HT-29 (cell line): ENCODE measurements around the gene NEK1. TPM values are rescaled to one million over a fixed set of nuclear protein-coding genes. Genes with fewer than 3 reads are reported as not detected.
A peak's percentile ranks its signal among the peaks of the same experiment; 100 is the strongest.

ENCODE experiments used
- DNase-seq: peaks from one replicate; pipeline ENCODE4 v3.0.0-alpha.2; 2015; ENCODE audit warnings: low spot score
- total RNA-seq: library from RNA; depleted of rRNA; stranded (reverse); fragments of >200 nt; shearing (Covaris generic); gene quantifications from 2 replicates; pipeline ENCODE4 v1.2.3, GENCODE V29; 2014; rRNA removed

Gene NEK1, protein sequence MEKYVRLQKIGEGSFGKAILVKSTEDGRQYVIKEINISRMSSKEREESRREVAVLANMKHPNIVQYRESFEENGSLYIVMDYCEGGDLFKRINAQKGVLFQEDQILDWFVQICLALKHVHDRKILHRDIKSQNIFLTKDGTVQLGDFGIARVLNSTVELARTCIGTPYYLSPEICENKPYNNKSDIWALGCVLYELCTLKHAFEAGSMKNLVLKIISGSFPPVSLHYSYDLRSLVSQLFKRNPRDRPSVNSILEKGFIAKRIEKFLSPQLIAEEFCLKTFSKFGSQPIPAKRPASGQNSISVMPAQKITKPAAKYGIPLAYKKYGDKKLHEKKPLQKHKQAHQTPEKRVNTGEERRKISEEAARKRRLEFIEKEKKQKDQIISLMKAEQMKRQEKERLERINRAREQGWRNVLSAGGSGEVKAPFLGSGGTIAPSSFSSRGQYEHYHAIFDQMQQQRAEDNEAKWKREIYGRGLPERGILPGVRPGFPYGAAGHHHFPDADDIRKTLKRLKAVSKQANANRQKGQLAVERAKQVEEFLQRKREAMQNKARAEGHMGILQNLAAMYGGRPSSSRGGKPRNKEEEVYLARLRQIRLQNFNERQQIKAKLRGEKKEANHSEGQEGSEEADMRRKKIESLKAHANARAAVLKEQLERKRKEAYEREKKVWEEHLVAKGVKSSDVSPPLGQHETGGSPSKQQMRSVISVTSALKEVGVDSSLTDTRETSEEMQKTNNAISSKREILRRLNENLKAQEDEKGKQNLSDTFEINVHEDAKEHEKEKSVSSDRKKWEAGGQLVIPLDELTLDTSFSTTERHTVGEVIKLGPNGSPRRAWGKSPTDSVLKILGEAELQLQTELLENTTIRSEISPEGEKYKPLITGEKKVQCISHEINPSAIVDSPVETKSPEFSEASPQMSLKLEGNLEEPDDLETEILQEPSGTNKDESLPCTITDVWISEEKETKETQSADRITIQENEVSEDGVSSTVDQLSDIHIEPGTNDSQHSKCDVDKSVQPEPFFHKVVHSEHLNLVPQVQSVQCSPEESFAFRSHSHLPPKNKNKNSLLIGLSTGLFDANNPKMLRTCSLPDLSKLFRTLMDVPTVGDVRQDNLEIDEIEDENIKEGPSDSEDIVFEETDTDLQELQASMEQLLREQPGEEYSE (N-terminal part only)
- 0.55 and 1.4 TPM in 2 replicates for total RNA-seq

DNA sequence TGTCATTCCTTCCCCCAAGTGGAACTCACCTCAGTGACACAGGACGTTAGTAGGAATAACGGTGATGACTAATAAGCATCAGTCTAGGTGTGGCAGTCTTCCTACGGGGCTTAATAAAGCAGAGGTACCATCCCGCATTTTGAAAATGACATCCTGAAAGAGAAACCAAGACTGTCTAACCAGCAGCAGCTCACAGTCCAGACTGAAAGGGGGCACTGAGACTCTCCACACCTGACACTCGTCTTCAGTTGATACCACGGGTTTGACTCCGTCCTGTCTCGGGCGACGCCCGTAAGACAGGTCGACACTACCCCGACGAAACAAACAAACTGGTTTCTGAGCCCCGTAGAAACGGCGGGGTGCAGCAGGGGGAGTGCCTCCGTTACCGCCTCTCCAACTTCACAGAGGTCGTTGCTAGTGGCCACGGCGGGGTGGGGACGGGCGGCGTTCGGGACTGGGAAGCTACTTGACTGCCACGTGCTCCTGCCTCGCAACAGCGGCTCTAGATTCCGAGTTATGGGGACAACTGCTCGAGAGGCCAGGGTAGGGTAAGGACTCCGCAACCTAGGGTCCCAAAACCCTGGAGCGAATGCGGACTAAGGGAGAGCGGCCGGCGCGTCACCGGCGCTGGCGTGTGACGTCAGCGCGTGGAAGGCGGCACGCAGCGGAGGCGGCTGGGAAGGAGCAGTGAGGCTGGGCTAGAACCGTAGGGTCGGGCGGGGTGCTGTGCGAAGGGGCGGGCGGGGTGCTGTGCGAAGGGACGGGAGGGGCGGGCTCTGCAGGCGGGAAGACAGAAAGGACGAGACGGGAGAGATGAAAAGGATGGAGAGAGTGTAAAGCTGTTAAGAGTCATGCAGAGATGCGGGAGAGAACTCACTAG is at the start of gene NEK1:
TSS of gene NEK1 (minus strand) at position 593 of the 880 bp plus-strand sequence. CDS start 9,953 bp downstream, outside the sequence.
- peak; percentile 81 for DNase-seq

DNA sequence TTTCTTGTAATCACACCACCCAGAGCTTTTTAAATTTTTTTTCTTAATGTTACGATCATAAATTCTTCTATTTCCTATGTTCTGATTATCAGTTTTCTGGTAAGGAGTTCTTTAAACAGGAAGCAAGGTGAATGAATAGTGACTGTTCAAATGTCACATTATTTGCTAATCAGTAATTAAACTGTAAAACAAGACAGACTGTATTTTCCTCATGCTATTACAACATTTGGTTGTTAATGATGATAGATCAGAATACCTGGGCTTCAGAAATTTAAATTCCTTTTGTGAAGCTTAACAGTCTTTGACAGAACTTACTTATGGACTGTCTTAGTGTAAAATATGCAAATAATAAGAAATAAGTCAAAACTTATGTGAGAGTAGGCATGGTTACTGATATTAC is 49.4 kb upstream of the NEK1 start:
- peak; percentile 55 for DNase-seq

DNA sequence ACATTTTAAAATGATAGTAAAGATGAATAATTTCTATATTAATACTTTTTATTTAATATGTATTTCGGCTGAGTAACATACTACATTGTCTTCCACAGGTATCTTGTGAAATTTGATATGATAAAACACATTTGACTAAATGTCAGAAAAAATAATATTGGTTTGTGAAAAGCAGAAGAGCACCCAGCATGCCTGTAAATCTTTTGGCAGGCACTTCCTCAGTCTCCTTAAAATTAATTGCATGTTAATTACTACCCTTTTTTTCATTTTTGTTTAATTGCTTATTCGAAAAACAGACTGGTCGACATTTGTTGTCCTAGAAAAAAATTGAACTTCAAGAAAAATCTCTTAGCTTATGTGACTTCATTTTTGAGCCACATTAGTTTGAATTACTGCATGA is 48.5 kb upstream of the NEK1 start:
- DNase-seq: peak; percentile 33

DNA sequence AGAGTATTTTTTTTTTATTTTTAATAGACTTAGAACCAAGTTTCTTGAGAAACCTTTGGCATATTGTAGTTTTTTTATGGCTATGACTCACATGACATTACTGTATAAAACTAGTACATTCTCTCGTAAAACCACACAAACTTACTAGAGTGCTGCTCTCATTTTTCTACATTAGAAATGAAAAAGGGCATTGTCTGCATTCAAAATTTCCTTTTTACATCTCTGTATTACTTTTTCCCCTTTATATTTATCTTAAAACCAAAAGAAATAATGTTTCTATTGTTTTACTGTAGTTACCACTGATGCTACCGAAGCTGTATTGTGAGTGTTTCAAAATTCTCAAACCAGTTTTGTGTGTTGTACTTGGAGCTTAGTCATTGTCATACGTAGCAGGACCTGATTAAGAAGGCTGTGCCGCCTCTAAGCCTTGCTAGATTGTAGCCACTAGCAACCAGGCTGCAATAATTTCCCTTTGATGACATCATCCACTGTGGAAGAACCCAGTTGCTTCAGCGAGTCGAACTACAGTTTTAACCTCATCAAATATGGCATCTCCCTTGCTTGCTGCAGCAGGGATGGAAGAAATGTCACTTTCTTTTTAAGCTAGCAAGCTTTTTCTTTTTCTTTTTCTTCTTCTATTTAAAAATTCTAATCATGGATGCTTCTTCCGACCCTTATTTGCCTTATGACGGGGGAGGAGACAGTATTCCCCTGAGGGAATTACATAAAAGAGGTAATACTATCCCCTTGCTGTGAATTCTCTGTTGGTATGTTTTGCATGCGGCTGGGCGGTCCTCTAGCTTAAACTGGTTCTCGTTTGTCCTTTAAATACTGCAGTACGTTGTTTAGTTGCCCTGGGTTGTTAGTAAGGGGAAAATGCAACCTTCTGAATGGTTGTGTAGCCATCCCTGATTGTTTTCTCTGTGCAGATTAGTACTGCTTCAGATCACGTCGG is 47.6 kb upstream of the NEK1 start:
- DNase-seq: peak; percentile 92

DNA sequence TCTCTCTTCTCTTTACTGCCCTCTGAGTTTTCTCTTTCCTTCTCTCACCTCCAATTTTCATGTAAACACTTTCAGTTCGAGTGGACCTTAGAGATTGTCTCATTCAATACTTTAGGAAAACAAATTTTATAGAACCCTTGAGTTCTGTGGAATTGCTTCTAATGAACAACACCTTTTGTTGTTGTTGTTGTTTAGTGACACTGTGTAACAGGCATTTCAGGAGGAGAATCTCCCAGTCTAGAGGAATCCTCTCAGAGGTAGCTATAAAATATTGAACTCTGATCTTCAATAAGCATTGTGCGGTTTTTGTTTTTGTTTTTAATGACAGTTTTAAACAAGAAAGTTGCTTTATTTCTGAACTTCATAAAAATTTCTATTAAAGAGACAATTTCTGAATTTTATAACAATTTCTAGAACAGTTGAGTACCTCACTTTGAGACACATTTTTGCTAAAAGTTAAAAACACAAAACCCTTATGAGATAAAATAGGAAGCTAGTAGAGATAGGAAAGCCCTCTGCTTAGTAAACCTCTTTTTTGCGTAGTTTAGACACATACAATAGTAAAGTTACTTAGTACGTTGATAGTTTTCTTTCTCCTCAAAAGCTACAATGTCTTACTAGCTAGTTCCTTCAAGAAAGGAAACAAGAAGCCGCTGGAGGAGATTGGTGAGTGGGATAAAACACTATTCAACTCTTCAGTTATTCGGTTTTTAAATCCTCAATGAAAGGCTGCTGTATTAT is 46.8 kb upstream of the NEK1 start:
- peak; percentile 47 for DNase-seq

DNA sequence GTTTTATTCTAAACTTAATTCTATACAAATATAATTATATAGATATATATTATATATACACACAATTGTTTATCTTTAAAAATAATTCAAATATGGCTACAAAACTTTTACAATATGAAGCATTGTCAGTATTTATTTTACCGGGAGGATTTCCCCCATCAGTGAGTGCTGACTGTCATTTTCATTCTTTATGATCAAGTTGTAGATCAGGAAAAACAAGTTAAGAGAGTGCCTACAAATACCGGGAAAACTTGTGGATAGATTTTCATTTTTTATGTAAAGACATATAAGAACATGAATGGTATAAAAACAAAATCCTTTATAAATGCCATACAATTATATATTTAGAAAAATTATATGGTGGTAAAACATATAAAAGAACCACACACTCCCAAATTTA is 45.8 kb upstream of the NEK1 start:
- peak; percentile 42 for DNase-seq

DNA sequence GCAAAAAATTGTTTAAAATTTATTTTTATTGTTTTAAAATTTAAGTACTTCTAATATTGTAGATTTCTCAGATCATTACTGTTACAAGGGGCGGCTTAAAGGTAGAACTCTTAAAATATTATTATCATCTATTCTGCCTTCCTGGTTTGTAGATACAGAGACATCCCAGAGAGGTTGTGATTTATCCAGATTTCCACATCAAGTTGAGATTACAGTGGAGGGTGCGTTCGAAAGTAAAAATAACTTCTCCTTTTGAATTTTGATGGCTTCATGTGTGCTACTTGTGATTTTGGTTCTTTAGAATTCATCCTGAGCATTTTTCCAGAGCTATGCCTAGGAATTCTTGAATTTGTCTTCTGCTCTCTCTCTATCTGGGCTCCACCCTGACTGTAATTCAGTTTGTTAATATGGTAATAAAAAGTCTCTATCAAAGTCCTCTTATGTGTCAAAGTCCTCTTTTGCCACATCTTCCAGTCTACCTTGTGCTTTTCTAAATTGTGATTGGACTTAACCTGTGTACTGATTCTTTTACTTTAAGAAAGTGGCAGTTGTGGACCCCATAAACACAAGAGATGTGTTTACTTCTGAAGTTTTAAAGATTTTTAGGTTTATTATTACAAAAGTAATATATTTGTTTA is 45.2 kb upstream of the NEK1 start:
- DNase-seq: peak; percentile 43

DNA sequence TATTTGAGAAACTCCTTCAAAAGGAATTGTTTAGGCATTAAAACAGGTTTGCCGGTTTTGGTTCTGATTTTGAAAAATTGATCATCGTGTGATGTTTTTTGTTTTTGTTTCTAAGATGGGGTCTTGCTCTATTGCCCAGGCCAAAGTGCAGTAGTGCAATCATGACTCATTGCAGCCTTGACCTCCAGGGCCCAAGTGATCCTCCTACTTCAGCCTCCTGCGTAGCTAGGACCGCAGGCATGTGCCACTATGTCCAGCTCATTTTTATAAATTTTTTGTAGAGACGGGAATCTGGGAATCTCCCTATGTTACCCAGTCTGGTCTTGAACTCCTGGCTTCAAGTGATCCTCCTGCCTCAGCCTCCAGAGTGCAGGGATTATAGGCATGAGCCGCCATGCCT is 43.0 kb upstream of the NEK1 start:
- no peak for DNase-seq

DNA sequence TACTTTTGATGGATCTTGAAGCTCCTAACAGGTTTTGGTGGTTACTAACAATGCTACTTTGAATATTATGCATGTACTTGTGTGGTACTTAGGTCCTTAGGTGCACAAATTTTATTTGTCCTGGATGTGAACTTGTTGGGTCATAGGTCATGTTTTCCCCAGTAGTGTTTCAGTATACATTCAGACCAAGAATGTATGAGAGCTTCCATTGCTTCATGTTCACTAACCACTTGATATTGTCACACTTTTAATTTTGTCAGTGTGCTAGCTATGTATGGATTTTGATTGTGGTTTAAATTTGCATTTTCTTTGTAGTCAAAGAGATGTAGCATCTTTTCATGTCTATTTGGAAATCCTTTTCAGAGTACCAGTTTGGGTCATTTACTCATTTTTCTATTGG is 40.2 kb upstream of the NEK1 start:
- DNase-seq: no peak

DNA sequence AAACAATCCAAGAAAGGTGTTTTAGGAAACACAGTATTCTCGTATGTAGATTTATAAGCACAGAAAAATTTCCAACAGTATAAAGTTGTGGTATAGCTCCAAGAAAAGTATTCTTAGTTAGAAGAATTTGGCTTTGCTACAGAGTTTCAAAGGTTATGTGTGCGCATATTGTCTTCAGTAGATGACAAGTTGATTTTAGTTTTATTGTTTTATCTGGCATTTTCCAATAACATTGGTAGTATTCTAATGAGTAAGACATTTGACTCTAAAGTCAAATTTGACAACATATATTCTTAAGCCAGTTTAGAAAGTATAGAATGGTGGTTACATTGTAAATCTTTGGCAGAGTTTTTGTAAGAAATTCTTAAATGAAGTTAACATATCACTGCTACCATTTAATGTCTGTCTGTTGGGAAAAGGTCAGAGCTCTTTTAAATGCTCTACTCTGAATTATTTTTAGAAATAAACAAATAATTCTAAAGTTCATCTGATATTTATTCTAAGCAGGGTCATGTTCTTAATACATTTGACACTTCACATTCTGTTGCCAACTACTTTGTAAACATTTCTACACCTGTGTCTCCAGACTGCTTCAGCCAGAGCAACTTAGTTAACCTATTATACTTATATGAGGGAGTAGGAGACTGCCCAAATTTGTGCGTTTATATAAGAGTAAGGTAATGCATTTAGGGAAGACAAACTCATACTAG is 38.0 kb upstream of the NEK1 start:
- DNase-seq: no peak

DNA sequence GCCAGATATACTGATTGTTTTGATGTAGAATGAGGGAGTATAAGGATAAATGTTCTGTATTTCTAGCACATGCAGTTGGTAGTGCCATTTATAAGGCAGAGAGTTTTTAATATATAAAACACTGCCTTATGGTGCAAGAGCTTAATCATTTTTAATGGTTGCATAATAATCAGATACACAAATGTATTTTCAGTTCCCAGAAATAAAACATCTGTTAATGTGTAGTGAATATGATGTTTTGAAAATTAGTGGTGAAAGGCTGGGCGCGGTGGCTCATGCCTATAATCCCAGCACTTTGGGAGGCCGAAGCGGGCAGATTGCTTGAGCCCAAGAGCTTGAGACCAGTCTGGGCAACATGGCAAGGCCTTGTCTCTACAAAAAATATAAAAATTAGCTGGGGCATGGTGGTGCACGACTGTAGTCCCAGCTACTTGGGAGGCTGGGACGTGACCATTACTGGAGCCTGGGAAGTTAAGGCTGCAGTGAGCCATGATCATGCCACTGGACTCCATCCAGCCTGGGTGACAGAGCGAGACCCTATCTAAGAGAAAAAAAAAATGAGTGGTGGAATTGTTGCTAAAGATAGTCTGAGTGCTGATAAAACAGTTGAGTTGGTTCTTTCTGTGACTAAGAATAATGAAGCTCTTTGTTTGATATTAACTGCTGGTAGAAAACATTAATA is 37.3 kb upstream of the NEK1 start:
- no peak for DNase-seq

DNA sequence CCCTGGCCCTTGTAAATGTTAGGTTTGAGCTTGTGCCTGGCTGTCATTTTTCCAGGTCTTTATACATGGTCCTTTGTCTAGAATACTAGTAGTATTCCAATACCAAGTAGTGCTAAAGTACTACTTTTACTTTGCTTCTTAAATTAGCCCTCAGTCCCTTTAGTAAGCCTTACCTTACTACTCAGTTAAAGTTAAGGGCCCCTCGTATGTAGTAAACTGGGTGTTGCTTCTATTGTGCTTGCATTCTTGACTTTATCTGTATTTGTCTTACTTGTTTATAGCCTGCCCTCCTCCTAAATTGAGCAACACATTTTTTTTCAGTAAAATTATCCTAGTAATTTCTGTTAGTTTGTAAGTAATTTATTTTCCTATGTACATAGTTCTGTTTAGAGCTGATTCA is 33.2 kb upstream of the NEK1 start:
- no peak for DNase-seq

DNA sequence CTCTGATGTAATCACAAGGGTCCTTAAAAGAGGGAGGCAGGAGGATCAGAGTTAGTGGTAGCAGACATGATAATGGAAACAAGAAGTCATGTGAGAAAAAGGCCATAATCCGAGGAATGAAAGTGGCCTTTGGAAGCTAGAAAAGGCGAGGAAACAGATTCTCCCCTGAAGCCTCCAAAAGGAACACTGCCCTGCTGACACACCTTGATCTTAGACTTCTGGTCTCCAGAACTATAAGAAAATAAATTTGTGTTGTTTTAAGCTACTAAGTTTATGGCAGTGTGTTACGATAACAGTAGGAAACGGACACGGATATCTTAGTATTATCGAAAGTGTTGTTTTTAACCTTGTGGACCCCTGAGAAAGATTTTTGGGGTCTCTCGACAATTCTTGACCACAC is 32.4 kb upstream of the NEK1 start:
- DNase-seq: no peak

DNA sequence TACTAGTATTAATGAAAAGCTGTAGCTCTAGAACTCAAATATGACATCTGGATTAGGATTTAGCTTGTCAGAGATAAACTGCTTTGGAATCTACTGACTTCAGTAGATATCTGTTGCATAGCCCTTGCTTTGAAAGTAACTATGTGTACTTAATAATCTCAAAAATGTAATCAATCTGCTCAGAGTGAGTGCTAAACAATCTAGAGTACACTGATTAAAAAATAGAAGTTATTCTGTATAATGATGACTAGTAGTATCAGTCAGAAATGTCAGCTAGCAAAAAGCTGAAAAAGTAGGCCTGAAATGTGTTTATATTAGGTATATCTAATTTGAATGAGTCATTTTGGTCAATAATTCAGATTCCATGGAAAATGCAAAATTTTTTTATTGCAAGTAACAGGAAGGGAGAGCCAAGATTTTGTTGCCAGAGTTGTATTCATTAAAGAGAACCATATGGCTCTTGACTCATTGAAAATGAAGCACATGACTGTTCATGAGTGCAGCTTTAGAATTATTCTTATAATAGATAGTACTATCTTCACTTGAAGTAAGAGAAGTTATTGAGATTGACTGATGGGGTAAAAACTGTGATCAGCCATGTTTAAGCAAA is 28.0 kb upstream of the NEK1 start:
- DNase-seq: no peak

DNA sequence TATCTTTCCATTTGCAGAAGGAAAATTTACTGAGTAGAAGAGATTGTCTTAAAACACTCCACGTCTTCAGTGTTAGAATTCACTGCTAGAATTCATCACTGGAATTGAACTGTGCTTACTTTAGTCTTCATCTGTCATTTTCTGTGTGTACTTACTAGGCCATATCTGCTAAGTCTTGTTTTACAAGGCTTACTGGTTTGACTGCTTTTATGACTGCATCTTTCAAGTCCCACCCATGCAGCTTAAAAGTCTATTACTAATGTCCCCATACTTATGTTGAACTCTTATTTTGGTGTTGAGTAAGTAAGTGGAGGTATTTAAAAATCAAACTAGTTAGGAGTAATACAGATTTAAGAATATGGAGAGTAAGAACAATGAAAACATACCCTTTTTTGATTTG is 22.6 kb upstream of the NEK1 start:
- peak; percentile 66 for DNase-seq

DNA sequence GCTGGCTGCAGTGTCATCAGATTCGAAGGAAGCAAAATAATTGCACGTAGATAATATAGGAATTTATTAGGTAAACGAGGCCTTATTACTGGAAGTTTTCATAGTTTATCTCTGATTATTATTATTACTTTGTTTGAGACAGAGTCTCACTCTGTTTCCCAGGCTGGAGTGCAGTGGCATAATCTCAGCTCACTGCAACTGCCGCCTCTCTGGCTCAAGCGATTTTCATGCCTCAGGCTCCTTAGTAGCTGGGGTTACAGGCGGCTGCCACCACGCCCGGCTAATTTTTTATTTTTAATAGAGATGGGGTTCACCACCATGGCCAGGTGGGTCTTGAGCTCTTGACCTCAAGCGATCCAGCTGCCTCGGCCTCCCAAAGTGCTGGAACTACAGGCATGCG is 20.5 kb upstream of the NEK1 start:
- no peak for DNase-seq

DNA sequence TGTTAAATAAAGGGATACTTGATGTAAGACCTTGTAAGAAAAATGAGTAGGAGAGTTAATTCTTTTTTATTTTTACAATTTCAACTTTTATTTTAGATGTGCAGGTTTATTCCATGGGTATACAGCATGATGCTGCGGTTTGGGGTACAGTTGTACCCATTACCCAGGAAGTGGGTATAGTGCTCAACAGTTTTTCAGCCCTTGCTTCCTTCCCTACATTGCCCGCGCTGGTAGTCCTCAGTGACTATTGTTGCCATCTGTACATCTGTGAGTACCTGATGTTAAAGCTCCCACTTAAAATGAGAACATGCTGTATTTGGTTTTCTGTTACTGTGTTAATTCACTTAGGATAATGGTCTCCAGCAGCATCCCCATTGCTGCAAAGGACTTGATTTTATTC is 17.7 kb upstream of the NEK1 start:
- DNase-seq: no peak
